Fibroblast of mammary gland (primary cell): Measurements from ENCODE around the gene GDF10.

Experiments
- DNase-seq: peaks from one replicate; pipeline ENCODE4 v3.0.0-alpha.2; 2010; ENCODE audit warnings: low read depth
- H3K4me3 ChIP-seq: 2 replicates; pipeline ENCODE4 v1.5.1; 2011; ENCODE audit warnings: low read depth, mild to moderate bottlenecking, low read length, moderate library complexity; ENCODE audit not compliant: control insufficient read depth
- CTCF ChIP-seq: conservative IDR thresholded peaks from 2 replicates; pipeline ENCODE4 v1.5.1; 2011; ENCODE audit warnings: low read depth, low read length, inconsistent platforms; ENCODE audit not compliant: control insufficient read depth, insufficient read depth

The GDF10 gene

GRCh38 chr10:47285381-47286115 lies 14.4 kb upstream of the GDF10 start:
- DNase-seq, result no peak
- H3K4me3 ChIP-seq, result no peak overlapping the region
- TF ChIP-seq CTCF, result no peak

- no peak for TF ChIP-seq CTCF
- H3K4me3 ChIP-seq, result no peak overlapping the region
- DNase-seq, result no peak
Measured at GRCh38 chr10:47286116-47286505, 13.9 kb upstream of the GDF10 start.

GRCh38 chr10:47286591-47287315 lies 13.2 kb upstream of the GDF10 start:
- TF ChIP-seq CTCF, result no peak
- no peak for DNase-seq
- H3K4me3 ChIP-seq, result no peak overlapping the region

- DNase-seq, result no peak
- TF ChIP-seq CTCF, result no peak
- no peak overlapping the region for H3K4me3 ChIP-seq
Measured at GRCh38 chr10:47287365-47287802, 12.6 kb upstream of the GDF10 start.

- DNase-seq, result no peak
- H3K4me3 ChIP-seq, result no peak overlapping the region
- no peak for TF ChIP-seq CTCF
Measured at GRCh38 chr10:47287805-47288204, 12.2 kb upstream of the GDF10 start.

- TF ChIP-seq CTCF, result no peak
- H3K4me3 ChIP-seq, result no peak overlapping the region
- DNase-seq, result no peak
Measured at GRCh38 chr10:47288236-47288635, 11.8 kb upstream of the GDF10 start.
